ENCODE results near the gene CYP2A7.
A peak's percentile ranks its signal among the peaks of the same experiment; 100 is the strongest.
"Not testable (repeated sequence)": the region's sequence is repeated elsewhere in the genome, so short reads cannot be mapped to it uniquely, and the experiment has no call there.

Gene CYP2A7

DNA sequence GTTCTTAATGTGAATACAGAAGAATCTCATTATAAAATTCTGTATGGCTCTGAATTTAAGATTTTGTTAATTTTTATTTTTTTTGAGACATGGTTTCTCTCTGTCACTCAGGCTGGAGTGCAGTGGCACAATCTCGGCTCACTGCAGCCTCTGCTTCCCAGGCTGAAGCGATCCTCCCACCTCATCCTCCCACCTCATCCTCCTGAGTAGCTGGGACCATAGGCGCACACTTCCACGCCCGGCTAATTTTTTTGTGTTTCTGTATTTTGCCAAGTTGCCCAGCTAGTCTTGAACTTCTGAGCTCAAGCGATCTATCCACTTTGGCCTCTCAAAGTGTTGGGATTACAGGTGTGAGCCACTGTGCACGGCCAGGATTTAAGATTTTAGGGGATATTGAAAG, 14.3 kb downstream of the CYP2A7 start:
- Mint-ChIP-seq H3K4me3 (no peak overlapping the region), H3K4me1 (no peaks in the 10 kb centered on the region), H3K27me3 (peaks cover 4% of the 10 kb centered on the region), H3K9me3 (no peaks in the 10 kb centered on the region), H3K36me3 (no peaks in the 10 kb centered on the region), H3K27ac (no peak overlapping the region)

DNA sequence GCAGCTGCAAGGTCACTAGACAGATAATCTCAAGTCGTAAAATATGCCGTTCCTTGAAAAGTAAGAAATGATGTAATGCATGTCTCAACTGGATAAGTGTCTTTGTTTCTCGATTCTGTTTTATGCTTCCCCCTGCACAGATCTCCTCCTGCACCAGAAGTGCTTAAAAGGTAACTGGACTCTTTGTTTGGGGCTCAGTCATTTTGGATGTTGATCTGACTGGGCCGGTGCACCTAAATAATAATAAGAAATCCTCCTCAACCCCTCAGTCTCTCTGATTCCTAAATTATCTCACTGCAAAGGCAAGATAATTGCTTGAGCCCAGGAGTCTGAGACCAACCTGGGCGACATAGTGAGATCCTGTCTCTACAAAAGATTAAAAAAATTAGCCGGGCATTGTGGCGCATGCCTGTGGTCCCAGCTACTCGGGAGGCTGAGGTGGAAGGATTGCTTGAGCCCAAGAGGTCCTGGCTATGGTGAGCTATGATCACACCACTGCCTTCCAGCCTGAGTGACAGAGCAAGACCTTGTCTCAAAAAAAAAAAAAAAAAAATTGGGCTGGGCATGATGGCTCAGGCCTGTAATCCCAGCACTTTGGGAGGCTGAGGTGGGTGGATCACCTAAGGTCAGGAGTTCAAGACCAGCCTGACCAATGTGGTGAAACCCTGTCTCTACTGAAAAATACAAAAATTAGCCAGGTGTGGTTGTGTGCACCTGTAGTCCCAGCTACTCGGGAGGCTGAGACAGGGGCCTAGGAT, 17.1 kb downstream of the CYP2A7 start:
- not testable (repeated sequence) for H3K4me1 Mint-ChIP-seq, H3K27ac Mint-ChIP-seq, H3K9me3 Mint-ChIP-seq, H3K4me3 Mint-ChIP-seq, H3K27me3 Mint-ChIP-seq, H3K36me3 Mint-ChIP-seq

DNA sequence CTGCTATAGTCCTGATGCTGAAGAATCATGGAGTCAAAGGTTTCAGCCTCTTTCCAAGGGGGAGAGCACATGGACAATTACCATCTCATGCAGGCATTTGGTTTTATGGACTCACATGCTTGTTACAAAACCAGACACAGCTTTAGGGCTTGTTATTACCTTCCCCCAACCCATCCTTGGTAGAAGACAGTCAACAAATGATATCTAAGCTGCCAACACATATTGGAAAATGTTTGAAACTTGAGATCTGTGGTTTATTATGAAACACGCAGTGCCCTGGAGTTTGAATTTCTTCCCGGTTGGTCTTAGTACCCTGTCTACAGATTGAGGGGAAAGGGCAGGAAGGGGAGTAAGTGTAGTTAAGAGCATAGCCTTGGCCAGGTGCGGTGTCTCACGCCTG, 19.2 kb downstream of the CYP2A7 start:
- H3K27me3 Mint-ChIP-seq = peaks cover 4% of the 10 kb centered on the region
- no peaks in the 10 kb centered on the region for H3K36me3 Mint-ChIP-seq
- H3K9me3 Mint-ChIP-seq = no peaks in the 10 kb centered on the region
- no peak overlapping the region for H3K27ac Mint-ChIP-seq
- no peak overlapping the region for H3K4me3 Mint-ChIP-seq
- no peaks in the 10 kb centered on the region for H3K4me1 Mint-ChIP-seq

DNA sequence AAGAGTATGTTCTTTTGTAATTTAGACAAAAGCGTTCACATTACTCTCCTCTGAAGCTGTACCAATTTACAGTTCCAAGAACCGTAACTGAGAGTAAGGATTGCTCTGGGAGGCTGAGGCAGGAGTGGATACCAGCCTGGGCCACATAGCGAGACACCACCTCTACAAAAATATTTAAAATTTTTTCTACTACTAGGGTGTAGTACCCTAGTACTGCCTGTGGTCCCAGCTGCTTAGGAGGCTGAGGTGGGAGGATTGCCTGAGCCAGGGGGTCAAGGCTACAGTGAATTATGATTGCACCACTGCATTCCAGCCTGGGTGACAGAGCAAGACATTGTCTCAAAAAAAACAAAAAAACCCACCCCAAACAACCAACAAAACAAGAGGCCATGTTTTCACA, 19.7 kb downstream of the CYP2A7 start:
- peaks cover 4% of the 10 kb centered on the region for H3K27me3 Mint-ChIP-seq
- H3K36me3 Mint-ChIP-seq = no peaks in the 10 kb centered on the region
- H3K9me3 Mint-ChIP-seq = no peaks in the 10 kb centered on the region
- H3K4me1 Mint-ChIP-seq = no peaks in the 10 kb centered on the region
- H3K4me3 Mint-ChIP-seq = no peak overlapping the region
- H3K27ac Mint-ChIP-seq = no peak overlapping the region

DNA sequence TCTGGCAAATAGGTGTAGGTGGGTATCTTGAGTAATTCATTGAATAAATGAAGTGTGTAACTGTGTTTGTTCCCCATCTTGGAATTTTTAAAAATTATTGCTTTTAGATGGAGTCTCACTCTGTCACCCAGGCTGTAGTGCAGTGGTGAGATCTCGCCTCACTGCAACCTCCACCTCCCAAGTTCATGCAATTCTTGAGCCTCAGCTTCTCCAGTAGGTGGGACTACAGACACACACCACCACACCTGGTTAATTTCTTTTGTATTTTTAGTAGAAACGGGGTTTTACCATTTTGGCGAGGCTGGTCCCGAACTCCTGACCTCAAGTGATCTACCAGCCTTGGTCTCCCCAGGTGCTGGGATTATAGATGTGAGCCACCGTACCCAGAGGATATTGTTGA, 23.9 kb downstream of the CYP2A7 start:
- H3K4me1 Mint-ChIP-seq = no peaks in the 10 kb centered on the region
- H3K27me3 Mint-ChIP-seq = no peaks in the 10 kb centered on the region
- H3K4me3 Mint-ChIP-seq = no peak overlapping the region
- no peak overlapping the region for H3K27ac Mint-ChIP-seq
- H3K9me3 Mint-ChIP-seq = no peaks in the 10 kb centered on the region
- H3K36me3 Mint-ChIP-seq = no peaks in the 10 kb centered on the region

DNA sequence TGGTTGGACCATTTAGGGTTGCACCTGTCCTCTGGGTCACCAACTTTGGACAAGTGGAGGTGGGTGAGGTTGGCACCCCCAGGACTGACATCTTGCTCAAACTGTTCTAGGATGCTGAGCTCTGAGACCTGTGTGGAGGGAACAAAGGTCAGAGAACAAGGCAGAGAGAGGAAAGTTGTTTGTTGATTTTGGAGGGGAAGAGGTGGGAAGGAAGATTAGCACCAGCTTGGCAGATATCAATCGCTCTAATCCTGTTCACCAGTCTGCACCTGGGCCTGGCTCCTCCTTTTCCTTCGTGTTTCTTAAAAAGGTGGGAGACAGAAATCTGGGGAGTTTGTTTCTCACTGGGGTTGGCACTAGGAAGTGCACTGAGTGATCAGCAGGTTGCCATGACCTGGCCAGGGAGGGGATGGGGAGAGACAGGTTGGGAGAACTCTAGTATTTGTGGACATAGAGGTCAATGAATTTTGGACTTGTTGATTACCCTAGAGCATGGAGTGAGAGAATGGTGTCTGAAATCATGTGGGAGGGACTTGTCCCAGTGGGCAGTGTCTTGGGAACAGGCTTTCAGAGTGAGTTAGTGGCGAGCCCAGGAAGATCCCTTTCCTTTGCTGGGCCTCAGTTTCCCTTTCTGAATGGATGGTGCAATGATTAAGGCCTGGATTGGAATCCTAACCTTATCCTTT, 29.4 kb downstream of the CYP2A7 start:
- H3K4me3 Mint-ChIP-seq, H3K27ac Mint-ChIP-seq, H3K36me3 Mint-ChIP-seq, H3K9me3 Mint-ChIP-seq: not testable (repeated sequence)
- Mint-ChIP-seq H3K4me1 (peaks cover 11% of the 10 kb centered on the region), H3K27me3 (peaks cover 12% of the 10 kb centered on the region)

DNA sequence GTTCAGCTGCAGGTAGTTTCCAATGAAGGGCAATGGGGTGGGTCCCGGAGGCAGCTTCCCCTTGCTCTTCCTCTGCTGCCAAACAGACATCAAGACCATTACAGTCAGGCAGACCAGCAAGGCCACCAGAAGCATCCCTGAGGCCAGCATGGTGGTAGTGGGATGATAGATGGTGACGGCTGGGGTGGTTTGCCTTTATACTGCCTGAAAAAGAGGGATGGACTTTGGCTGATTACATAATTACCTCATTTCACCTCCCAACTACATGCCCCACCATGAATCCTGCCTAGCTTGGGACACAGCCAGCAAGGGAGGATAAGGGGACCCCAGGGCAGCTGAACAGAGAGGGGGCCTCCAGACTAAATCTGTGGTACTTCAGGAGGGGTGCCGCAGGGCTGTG, 31.8 kb downstream of the CYP2A7 start, which contains the start of gene CYP2A6:
Gene CYP2A6, minus strand, starts transcription at position 171 of the 400 bp plus-strand sequence. Its CDS starts 21 bp downstream, at position 150.
- H3K27ac Mint-ChIP-seq, H3K4me3 Mint-ChIP-seq, H3K36me3 Mint-ChIP-seq, H3K9me3 Mint-ChIP-seq: not testable (repeated sequence)
- H3K4me1 Mint-ChIP-seq = peaks cover 15% of the 10 kb centered on the region
- peaks cover 16% of the 10 kb centered on the region for H3K27me3 Mint-ChIP-seq

DNA sequence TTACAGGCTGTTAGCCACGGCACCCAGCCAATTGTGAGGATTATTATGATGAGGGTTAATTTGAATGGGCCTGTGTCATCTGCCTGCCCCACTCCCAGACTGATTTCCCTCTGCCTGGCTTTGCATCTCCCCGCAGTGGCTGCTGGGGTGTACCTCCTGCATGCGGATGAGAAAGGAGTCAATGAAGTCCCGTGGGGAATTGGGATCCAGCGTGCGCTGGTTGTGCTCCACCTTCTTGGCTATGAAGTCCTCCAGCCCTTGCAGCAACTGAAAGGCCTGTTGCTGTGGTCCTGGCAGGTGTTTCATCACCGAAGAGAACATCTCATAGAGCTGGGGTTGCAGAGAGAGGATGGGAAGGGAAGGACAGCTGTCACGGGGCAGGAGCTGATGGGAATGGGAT, 35.3 kb downstream of the CYP2A7 start:
- not testable (repeated sequence) for H3K9me3 Mint-ChIP-seq, H3K4me3 Mint-ChIP-seq, H3K27ac Mint-ChIP-seq, H3K36me3 Mint-ChIP-seq
- Mint-ChIP-seq H3K27me3 (peaks cover 16% of the 10 kb centered on the region), H3K4me1 (peaks cover 35% of the 10 kb centered on the region)

DNA sequence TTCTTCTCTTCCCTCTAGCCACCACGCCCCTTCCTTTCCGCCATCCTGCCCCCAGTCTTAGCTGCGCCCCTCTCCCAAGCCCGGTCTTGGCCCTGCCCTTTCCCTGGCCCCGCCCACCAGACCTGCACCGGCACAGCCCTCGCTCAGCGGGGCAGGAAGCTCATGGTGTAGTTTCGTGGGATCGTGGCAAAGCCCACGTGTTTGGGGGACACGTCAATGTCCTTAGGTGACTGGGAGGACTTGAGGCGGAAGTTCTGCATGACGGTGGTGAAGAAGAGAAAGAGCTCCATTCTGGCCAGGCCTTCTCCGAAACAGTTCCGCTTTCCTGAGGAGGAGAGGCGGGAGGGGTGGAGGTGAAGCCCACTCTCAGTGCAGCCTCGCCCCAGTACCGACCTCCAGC, 38.4 kb downstream of the CYP2A7 start:
- not testable (repeated sequence) for H3K36me3 Mint-ChIP-seq, H3K9me3 Mint-ChIP-seq, H3K27me3 Mint-ChIP-seq
- Mint-ChIP-seq H3K27ac (peak overlapping the region; percentile 93), H3K4me3 (peak overlapping the region; percentile 79), H3K4me1 (peaks cover 30% of the 10 kb centered on the region)

DNA sequence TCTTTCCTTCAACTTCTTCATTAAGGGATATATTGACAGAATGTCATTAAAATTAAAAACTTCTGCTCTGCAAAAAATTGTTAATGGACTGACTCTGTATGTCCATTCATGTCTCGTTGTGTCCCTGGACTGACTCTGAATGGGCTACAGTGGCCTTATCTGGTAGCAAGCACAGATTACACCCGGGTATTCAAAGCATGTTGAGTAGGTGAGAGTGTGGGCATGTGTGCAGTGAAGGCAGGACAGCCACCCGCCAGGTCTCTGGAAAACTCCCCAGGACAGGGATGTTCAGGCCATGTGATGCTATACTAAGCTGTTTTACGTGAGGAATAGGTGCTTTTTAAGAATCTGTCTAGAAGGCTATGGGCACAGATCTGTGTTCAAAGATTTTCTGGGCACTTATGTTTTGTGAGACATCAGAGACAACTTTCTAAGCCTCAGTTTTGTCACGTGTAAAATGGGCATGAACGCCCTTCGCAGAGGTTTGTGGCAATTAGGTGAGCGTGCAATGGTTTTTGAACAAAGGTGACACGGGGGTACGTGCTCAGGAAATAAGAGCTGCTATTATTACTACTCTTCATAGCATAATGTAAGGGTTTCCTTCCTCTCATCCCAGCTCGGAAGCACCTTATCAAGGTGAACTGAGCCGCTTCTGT, 38.9 kb downstream of the CYP2A7 start:
- H3K27me3 Mint-ChIP-seq, H3K36me3 Mint-ChIP-seq, H3K9me3 Mint-ChIP-seq: not testable (repeated sequence)
- Mint-ChIP-seq H3K27ac (peak overlapping the region; percentile 93), H3K4me3 (peak overlapping the region; percentile 79), H3K4me1 (peaks cover 27% of the 10 kb centered on the region)

DNA sequence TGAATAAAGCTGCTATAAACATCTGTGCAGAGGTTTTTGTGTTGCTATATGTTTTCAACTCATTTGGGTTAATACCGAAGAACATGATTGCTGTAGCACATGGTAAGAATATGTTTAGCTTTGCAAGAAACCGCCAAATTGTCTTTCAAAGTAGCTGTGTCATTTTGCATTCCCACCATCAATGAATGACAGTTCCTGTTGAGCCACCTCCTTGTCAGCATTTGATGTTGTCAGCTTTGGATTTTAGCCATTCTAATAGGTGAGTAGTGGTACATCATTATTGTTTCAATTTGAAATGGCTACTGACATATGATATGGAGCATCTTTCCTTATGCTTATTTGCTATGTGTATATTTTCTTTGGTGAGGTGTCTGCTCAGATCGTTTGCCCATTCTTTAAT, 40.0 kb downstream of the CYP2A7 start:
- H3K36me3 Mint-ChIP-seq, H3K9me3 Mint-ChIP-seq, H3K27me3 Mint-ChIP-seq, H3K27ac Mint-ChIP-seq, H3K4me3 Mint-ChIP-seq: not testable (repeated sequence)
- peaks cover 20% of the 10 kb centered on the region for H3K4me1 Mint-ChIP-seq

DNA sequence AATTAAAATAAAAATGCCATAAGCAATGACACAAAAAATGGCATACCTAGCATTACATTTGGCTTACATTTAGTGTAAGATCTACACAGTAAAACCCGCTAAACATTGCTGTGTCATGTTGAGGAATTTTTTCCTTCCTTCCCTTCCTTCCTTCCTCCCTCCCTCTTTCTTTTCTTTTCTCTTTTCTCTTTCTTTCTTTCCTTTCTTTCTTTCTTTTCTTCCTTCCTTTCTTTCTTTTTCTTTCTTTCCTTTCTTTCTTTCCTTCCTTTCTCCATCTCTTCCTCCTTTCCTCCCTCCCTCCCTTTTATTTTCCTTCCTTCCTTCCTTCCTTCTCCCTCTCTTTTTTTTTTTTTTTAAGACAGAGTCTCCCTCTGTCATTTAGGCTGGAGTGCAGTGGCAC, 43.6 kb downstream of the CYP2A7 start:
- peaks cover 13% of the 10 kb centered on the region for H3K4me1 Mint-ChIP-seq
- not testable (repeated sequence) for H3K4me3 Mint-ChIP-seq, H3K9me3 Mint-ChIP-seq, H3K27ac Mint-ChIP-seq, H3K36me3 Mint-ChIP-seq, H3K27me3 Mint-ChIP-seq

DNA sequence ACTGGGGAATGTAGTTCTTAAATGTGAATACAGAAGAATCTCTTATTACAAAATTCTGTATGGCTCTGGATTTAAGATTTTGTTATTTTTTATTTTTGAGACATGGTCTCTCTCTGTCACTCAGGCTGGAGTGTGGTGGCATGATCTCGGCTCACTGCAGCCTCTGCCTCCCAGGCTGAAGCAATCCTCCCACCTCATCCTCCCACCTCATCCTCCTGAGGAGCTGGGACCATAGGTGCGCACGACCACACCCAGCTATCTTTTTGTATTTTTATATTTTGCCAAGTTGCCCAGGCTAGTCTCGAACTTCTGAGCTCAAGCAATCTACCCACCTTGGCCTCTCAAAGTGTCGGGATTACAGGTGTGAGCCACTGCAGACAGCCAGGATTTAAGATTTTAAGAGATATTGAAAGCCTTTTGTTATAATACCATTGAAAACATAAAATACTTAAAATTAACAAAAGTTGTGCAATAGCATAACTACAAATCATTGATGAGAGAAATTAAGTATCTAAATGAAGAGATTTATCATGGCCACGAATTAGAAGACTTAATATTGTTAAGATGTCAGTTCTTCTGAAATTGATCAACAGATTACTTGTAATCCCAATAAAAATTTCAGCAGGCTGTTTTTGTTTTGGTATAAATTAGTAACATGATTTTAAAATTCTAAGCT, 45.1 kb downstream of the CYP2A7 start:
- no peak overlapping the region for H3K27ac Mint-ChIP-seq
- no peaks in the 10 kb centered on the region for H3K9me3 Mint-ChIP-seq
- peaks cover 19% of the 10 kb centered on the region for H3K4me1 Mint-ChIP-seq
- H3K36me3 Mint-ChIP-seq = no peaks in the 10 kb centered on the region
- H3K4me3 Mint-ChIP-seq = no peak overlapping the region
- no peaks in the 10 kb centered on the region for H3K27me3 Mint-ChIP-seq

DNA sequence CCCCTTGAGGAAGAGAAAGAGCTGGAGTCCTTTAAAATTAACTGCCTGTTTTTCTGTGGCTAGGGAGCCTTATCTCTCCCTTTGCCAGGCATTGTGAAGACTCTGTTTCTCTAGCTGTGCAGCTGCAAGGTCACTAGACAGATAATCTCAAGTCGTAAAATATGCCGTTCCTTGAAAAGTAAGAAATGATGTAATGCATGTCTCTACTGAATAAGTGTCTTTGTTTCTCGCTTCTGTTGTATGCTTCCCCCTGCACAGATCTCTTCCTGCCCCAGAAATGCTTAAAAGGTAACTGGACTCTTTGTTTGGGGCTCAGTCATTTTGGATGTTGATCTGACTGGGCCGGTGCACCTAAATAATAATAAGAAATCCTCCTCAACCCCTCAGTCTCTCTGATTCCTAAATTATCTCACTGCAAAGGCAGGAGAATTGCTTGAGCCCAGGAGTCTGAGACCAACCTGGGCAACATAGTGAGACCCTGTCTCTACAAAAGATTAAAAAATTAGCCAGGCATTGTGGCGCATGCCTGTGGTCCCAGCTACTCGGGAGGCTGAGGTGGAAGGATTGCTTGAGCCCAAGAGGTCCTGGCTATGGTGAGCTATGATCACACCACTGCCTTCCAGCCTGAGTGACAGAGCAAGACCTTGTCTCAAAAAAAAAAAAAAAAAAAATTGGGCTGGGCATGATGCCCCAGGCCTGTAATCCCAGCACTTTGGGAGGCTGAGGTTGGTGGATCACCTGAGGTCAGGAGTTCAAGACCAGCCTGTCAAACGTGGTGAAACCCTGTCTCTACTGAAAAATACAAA, 48.1 kb downstream of the CYP2A7 start:
- peaks cover 19% of the 10 kb centered on the region for H3K4me1 Mint-ChIP-seq
- H3K9me3 Mint-ChIP-seq, H3K27me3 Mint-ChIP-seq, H3K36me3 Mint-ChIP-seq: not testable (repeated sequence)
- H3K4me3 Mint-ChIP-seq = peak overlapping the region; percentile 16
- H3K27ac Mint-ChIP-seq = peak overlapping the region; percentile 1

DNA sequence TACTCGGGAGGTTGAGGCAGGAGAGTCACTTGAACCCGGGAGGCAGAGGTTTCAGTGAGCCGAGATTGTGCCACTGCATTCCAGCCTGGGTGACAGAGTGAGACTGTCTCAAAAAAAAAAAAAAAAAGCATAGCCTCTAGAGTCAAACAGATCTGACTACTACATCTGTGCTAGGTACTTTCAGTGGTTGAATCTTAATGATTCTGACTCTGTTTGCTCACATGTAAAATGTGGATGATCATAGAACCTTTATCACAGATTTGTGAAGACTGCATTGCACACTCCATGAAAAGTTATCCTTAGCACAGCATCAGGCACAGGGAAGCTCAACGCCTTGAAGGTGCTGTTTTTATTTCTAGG, 49.6 kb downstream of the CYP2A7 start:
- H3K27me3 Mint-ChIP-seq, H3K9me3 Mint-ChIP-seq, H3K27ac Mint-ChIP-seq, H3K36me3 Mint-ChIP-seq, H3K4me3 Mint-ChIP-seq: not testable (repeated sequence)
- peaks cover 21% of the 10 kb centered on the region for H3K4me1 Mint-ChIP-seq
